ENCODE data around the gene CCDC92B. TPM values are rescaled to one million over a fixed set of nuclear protein-coding genes. Genes with fewer than 3 reads are reported as not detected.

CCDC92B gene
- total and polyA plus RNA-seq, 2 of the 13 experiments (the other 11 are each of a cell fraction or from before 2014, with no cell fraction given): not detected

DNA sequence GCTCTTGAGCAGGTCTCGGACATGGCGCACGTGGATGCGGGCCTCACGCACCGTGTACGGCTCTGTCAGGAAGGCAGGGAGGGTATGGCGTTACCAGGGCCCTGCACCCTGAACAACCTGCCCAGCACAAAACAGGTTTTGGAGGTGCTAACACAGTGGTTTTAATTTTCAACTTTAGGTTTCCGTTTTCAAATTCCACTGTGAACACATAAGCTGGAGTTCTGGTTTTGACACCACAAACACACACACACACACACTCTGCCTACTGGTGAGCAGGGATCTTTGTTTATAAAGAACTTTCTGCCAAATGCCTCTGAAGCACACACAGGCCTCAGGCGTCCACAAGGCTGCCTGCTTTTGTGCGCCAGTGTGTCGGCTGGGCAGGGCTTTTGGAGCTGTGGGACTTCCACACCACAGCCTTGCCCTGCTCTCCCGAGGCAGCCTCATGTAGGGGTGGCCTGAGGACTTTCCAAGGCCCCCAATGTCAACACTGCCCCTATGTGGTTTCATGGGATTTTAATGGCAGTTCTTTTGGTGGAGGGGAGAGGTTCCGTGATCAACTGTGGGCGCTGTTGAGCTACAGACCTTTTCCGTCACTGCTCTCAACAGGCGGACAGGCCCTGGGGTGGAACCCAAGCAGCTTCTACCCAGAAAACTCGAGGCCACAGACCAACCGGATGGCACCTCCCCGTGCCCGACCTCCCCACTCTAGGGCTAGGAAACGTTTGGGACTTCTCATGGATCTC, 47.3 kb downstream of the CCDC92B start:
- in situ Hi-C loops (cut with HindIII; ENCODE audit: extremely low pct_ligation_motif_present, low pct_unique_long_range_greater_than_20kb) (no loop called here), intact Hi-C loops (cut with micrococcal nuclease; ENCODE audit: unreplicated experiment) (no loop called here)
- Histone ChIP-seq H3K79me2 (ENCODE audit: insufficient read depth, low read length) (peaks cover 25% of the 10 kb centered on the region), H4K20me1 (ENCODE audit: insufficient read depth, low read length) (peaks cover 24% of the 10 kb centered on the region), H3K4me3 (replicated peaks in 1 of 3; ENCODE audit: insufficient read depth in 1 of 3, low read depth in 2 of 3, low read length in 3 of 3) (no peak overlapping the region), H3K27me3 (ENCODE audit: control insufficient read depth in 1 of 2, insufficient read depth in 2 of 2, low read length in 2 of 2) (no peaks in the 10 kb centered on the region), H3K27ac (ENCODE audit: extremely low read length, insufficient read depth, low read length) (no peak overlapping the region), H2AFZ (ENCODE audit: low read length) (no peak overlapping the region), H3K9ac (ENCODE audit: insufficient read depth, low read depth, low read length) (no peak overlapping the region), H3K4me2 (ENCODE audit: low read depth, low read length) (no peak overlapping the region), H3K9me3 (ENCODE audit: low read length) (no peaks in the 10 kb centered on the region), H3K36me3 (replicated peaks in 1 of 2; ENCODE audit: control insufficient read depth in 1 of 2, insufficient read depth in 2 of 2, low read length in 2 of 2) (peaks cover 35 to 75% of the 10 kb centered on the region in 2 experiments), H3K4me1 (ENCODE audit: insufficient read depth, low read length) (peaks cover 22% of the 10 kb centered on the region)
- no peak for FAIRE-seq
- POLR2A ChIA-PET: interaction anchor here (2.4 kb wide), 1 partner anchor 8 kb away, joined by 11 read pairs; no protein-coding TSS in a partner anchor
- BruUV-seq (replicated peaks): no TSS peak
- 97% methylated on average over 13 of the region's 22 CpGs for WGBS (ENCODE audit: low lambda C conversion rate)
- DNase-seq (ENCODE audit: low spot score): no peak
- CTCF ChIA-PET (ENCODE audit: low intra/inter-chr PET ratio, low total read pairs): no interaction called here
- no peak for ATAC-seq
- no peak for TF ChIP-seq NCOR1 (IDR thresholded peaks at IDR 0.05; ENCODE audit: borderline replicate concordance, low read length)
- no peak for TF ChIP-seq ZNF282 (IDR thresholded peaks at IDR 0.05; ENCODE audit: partially characterized antibody)
- TF ChIP-seq, protein P1, sequence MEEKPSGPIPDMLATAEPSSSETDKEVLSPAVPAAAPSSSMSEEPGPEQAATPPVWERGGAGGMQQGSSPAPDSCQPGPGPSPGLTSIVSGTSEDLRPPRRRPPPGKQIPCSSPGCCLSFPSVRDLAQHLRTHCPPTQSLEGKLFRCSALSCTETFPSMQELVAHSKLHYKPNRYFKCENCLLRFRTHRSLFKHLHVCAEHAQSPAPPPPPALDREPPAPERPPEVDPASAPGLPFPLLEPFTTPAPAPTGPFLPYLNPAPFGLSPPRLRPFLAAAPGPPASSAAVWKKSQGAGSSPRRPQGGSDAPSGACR (CRISPR knock-in tag; IDR thresholded peaks at IDR 0.05): no peak
- TF ChIP-seq ZBTB33 (CRISPR knock-in tag; IDR thresholded peaks at IDR 0.05): peak; percentile 87
- TF ChIP-seq RBM22 (optimal IDR thresholded peaks at IDR 0.05; ENCODE audit: low read length): peak; percentile 56
- no peak for TF ChIP-seq ZFP41 (CRISPR knock-in tag; IDR thresholded peaks at IDR 0.05; ENCODE audit: borderline replicate concordance)
- no peak for TF ChIP-seq ZNF543 (CRISPR knock-in tag; IDR thresholded peaks at IDR 0.05)
- TF ChIP-seq SOX13 (IDR thresholded peaks at IDR 0.05): no peak
- no peak for TF ChIP-seq SOX13 (CRISPR knock-in tag; conservative IDR thresholded peaks at IDR 0.05 in 1 of 2, IDR thresholded peaks at IDR 0.05 in 1 of 2)
